HG03196 (cell line): ENCODE data around the gene SH2D4B.

Experiments
- ATAC-seq: cut with Tn5 transposase; IDR thresholded peaks from one replicate; pipeline ENCODE4 v1.9.1; 2021; ENCODE audit not compliant: unreplicated experiment

Gene SH2D4B

GRCh38 chr10:80537736-80538480 lies at the start of gene SH2D4B:
Gene SH2D4B, plus strand, starts transcription at chr10:80537902. Its CDS starts 430 bp downstream, at chr10:80538332.
- no peak for ATAC-seq

- no peak for ATAC-seq
These were observed 49.1 kb upstream of the SH2D4B start for GRCh38 chr10:80488539-80489066.

- ATAC-seq = no peak
These were observed 48.2 kb upstream of the SH2D4B start for GRCh38 chr10:80489371-80490112.

- no peak for ATAC-seq
These were observed 46.2 kb upstream of the SH2D4B start for GRCh38 chr10:80491251-80492102.

- ATAC-seq = peak; percentile 33
These were observed 44.7 kb upstream of the SH2D4B start for GRCh38 chr10:80492848-80493521.

GRCh38 chr10:80493522-80494051 lies 44.1 kb upstream of the SH2D4B start:
- ATAC-seq = peak; percentile 43

GRCh38 chr10:80496555-80497172 lies 41.0 kb upstream of the SH2D4B start:
- ATAC-seq = no peak

- ATAC-seq = no peak
These were observed 40.3 kb upstream of the SH2D4B start for GRCh38 chr10:80497187-80498077.

- no peak for ATAC-seq
These were observed 39.4 kb upstream of the SH2D4B start for GRCh38 chr10:80498078-80498832.

- ATAC-seq = no peak
These were observed 38.6 kb upstream of the SH2D4B start for GRCh38 chr10:80498833-80499741.

GRCh38 chr10:80500572-80501380 lies 36.9 kb upstream of the SH2D4B start:
- ATAC-seq = peak; percentile 50

GRCh38 chr10:80501381-80501912 lies 36.3 kb upstream of the SH2D4B start:
- ATAC-seq = no peak

- no peak for ATAC-seq
These were observed 35.7 kb upstream of the SH2D4B start for GRCh38 chr10:80501913-80502521.

- no peak for ATAC-seq
These were observed 34.8 kb upstream of the SH2D4B start for GRCh38 chr10:80502621-80503583.
